K562 (cell line): ENCODE results near the gene CRYBA4. TPM values are rescaled to one million over a fixed set of nuclear protein-coding genes. Genes with fewer than 3 reads are reported as not detected.

Source experiments
- ARID2 ChIP-seq: fragments of 450-650 bp; IDR thresholded peaks from 2 replicates; pipeline ENCODE4 v1.6.1; 2017; ENCODE audit warnings: antibody characterized with exemption, mild to moderate bottlenecking
- CAMTA2 ChIP-seq: fragments of 250-450 bp; sonication (Bioruptor Pico); conservative IDR thresholded peaks from 2 replicates; pipeline ENCODE4 v1.5.1; 2022
- COPS2 ChIP-seq: fragments of 450-650 bp; conservative IDR thresholded peaks from 2 replicates; pipeline ENCODE4 v1.6.1; 2016; ENCODE audit warnings: mild to moderate bottlenecking, moderate library complexity
- DDX20 ChIP-seq: fragments of 450-650 bp; IDR thresholded peaks from 2 replicates; pipeline ENCODE4 v1.6.1; 2016; ENCODE audit warnings: missing genetic modification characterization, low read depth, mild to moderate bottlenecking, missing compliant biosample characterization, moderate library complexity
- ELF2 ChIP-seq: fragments of 250-450 bp; sonication (Bioruptor Pico); IDR thresholded peaks from 2 replicates; pipeline ENCODE4 v1.5.0; 2021; ENCODE audit warnings: mild to moderate bottlenecking
- EP300 ChIP-seq: IDR thresholded peaks from 2 replicates; pipeline ENCODE4 v1.6.1; 2012; ENCODE audit warnings: low read length, improper control_type of control experiment
- FOXA3 ChIP-seq, 2 experiments: fragments of 450-650 bp in 1 of 2; sonication (generic) in 1 of 2; formaldehyde crosslinking; IDR thresholded peaks in 1 of 2; conservative IDR thresholded peaks in 1 of 2; 2 replicates each; pipeline versions ENCODE4 v1.4.0 to v1.8.0; 2020 to 2022; ENCODE audit warnings: mild to moderate bottlenecking in 2 of 2, missing genetic modification reagents in 1 of 2
- HSF4 ChIP-seq: fragments of 250-450 bp; sonication (Bioruptor Pico); IDR thresholded peaks from 2 replicates; pipeline ENCODE4 v2.1.2; 2022; ENCODE audit warnings: mild to moderate bottlenecking, moderate library complexity, borderline replicate concordance
- NBN ChIP-seq: fragments of 450-650 bp; IDR thresholded peaks from 2 replicates; pipeline ENCODE4 v1.6.1; 2016; ENCODE audit warnings: low read depth, mild to moderate bottlenecking
- POLR2B ChIP-seq: fragments of 450-650 bp; IDR thresholded peaks from 2 replicates; pipeline ENCODE4 v1.6.1; 2018; ENCODE audit warnings: low read depth; ENCODE audit not compliant: partially characterized antibody
- SREBF2 ChIP-seq: sonication (generic); formaldehyde crosslinking; IDR thresholded peaks from 2 replicates; pipeline ENCODE4 v1.4.0; 2020; ENCODE audit warnings: mild to moderate bottlenecking, missing genetic modification reagents
- THRAP3 ChIP-seq: fragments of 450-650 bp; IDR thresholded peaks from 2 replicates; pipeline ENCODE4 v1.6.1; 2016; ENCODE audit warnings: mild to moderate bottlenecking, inconsistent platforms, borderline replicate concordance
- ZBTB8A ChIP-seq: fragments of 450-650 bp; IDR thresholded peaks from 2 replicates; pipeline ENCODE4 v1.6.1; 2018; ENCODE audit warnings: mild to moderate bottlenecking, moderate library complexity; ENCODE audit not compliant: partially characterized antibody
- ZC3H4 ChIP-seq: sonication (generic); formaldehyde crosslinking; IDR thresholded peaks from 2 replicates; pipeline ENCODE4 v1.9.0; 2021; ENCODE audit warnings: missing genetic modification reagents, borderline replicate concordance
- ZNF79 ChIP-seq: fragments of 250-450 bp; sonication (Bioruptor Pico); IDR thresholded peaks from 2 replicates; pipeline ENCODE4 v1.4.0; 2020; ENCODE audit warnings: low read depth, mild to moderate bottlenecking, moderate library complexity
- polyA plus RNA-seq, 8 experiments: library from polyadenylated mRNA; depleted of rRNA in 4 of 8; stranded (reverse) in 5 of 8; unstranded in 3 of 8; fragments of >200 nt; fragmentation: Nextera tagmentation in 2 of 8; fragmentation: Illumina TruSeq in 1 of 8; extraction: Ambion mirVana in 2 of 8; extraction: Trizol in 1 of 8; gene quantifications; 2 replicates each; pipeline versions ENCODE4 v1.2.1 to v1.2.3, GENCODE V29; 2011 to 2014; ENCODE audit warnings: inconsistent platforms in 1 of 8, missing spikeins in 1 of 8
- total RNA-seq, 7 experiments: library from RNA; depleted of rRNA in 6 of 7; stranded (reverse); fragments of >200 nt in 6 of 7; fragmentation: Illumina TruSeq in 2 of 7; extraction: Trizol in 2 of 7; gene quantifications; 2 replicates each; pipeline versions ENCODE4 v1.2.1 to v1.2.3, GENCODE V29; 2011 to 2021; ENCODE audit warnings: low replicate concordance in 1 of 7
- TF ChIP-seq, protein P1 (sequence below): fragments of 450-650 bp; conservative IDR thresholded peaks from 2 replicates; pipeline ENCODE4 v1.6.1; 2016; ENCODE audit warnings: missing genetic modification characterization, low read depth, mild to moderate bottlenecking, control low read depth, missing compliant biosample characterization
- TF ChIP-seq, protein P2 (sequence below): fragments of 250-450 bp; sonication (Bioruptor Pico); IDR thresholded peaks from 2 replicates; pipeline ENCODE4 v1.5.0; 2022; ENCODE audit warnings: mild to moderate bottlenecking
- TF ChIP-seq, protein P3 (sequence below), 3 experiments: fragments of 200-800 bp in 1 of 3; sonication (Bioruptor generic) in 1 of 3; sonication (generic) in 1 of 3; formaldehyde crosslinking in 1 of 3; IDR thresholded peaks; 2 replicates each; pipeline versions ENCODE4 v1.6.1 to v1.8.0; 2016 to 2022; ENCODE audit warnings: mild to moderate bottlenecking in 2 of 3, missing compliant biosample characterization in 2 of 3, missing genetic modification characterization in 2 of 3, missing genetic modification reagents in 1 of 3
- TF ChIP-seq, protein P4 (sequence below): IDR thresholded peaks from 2 replicates; pipeline ENCODE4 v1.6.1; 2011; ENCODE audit not compliant: insufficient read length; ENCODE audit errors: extremely low read depth
- TF ChIP-seq, protein P5 (sequence below): fragments of 450-650 bp; formaldehyde crosslinking; IDR thresholded peaks from 2 replicates; pipeline ENCODE4 v1.4.0; 2022; ENCODE audit warnings: missing genetic modification characterization

The CRYBA4 gene
- total and polyA plus RNA-seq, 9 of the 15 experiments (the other 6 are each of a cell fraction or from before 2014, with no cell fraction given), result 0.59 to 3.3 (median 1.6) TPM

DNA sequence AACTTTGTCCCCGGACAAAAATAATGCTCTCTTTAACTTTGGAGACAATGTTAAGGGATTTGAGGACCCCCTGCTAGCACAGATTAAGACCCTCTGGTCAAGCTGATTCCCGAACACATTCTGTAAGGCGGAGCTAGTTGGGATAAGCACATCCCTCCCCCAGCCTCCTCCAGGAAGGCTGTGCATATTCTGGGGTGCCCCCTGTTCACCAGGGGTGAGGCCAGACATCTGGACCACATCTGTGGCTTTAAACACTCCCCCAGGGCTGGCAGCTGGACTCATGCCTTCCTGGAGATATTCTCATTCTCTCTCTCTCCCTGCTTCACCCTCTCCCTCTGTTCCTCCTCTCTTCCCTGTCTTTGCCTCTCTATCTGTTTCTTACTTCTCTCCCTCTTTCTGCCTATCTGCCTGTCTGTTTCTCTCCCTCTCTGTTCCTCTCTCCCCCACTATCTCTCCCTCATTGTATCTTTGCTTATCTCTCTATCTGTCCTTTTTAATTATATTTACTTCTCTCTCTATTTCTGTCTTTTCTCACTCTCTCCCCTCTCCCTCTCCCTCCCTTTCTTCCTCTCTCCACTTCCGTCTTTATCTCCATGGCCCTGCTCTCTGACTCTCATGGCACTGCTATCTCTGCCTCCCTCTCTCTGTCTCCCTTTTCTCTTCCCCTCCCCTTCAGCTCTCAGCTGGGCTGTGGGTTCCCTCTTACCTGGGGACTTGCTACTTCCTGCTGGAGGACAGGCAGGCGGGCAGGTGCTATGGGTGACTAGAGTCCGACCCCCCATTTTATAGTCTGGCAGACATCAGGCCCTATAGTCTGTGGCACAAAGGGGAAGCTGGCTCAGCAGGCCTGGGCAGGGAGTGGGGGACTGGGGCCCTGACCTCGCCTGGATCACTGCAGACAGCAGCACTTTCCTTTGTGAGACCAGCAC lies 4.2 kb upstream of the CRYBA4 start, which contains the start of gene CRYBB1 (continued):
- TF ChIP-seq FOXA3 (CRISPR knock-in tag; conservative IDR thresholded peaks at IDR 0.05 in 1 of 2, IDR thresholded peaks at IDR 0.05 in 1 of 2), result no peak
- TF ChIP-seq EP300, result no peak
- peak; percentile 76 for TF ChIP-seq NBN
- no peak for TF ChIP-seq ZNF79
- TF ChIP-seq, protein P1, sequence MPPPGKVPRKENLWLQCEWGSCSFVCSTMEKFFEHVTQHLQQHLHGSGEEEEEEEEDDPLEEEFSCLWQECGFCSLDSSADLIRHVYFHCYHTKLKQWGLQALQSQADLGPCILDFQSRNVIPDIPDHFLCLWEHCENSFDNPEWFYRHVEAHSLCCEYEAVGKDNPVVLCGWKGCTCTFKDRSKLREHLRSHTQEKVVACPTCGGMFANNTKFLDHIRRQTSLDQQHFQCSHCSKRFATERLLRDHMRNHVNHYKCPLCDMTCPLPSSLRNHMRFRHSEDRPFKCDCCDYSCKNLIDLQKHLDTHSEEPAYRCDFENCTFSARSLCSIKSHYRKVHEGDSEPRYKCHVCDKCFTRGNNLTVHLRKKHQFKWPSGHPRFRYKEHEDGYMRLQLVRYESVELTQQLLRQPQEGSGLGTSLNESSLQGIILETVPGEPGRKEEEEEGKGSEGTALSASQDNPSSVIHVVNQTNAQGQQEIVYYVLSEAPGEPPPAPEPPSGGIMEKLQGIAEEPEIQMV, result no peak
- TF ChIP-seq ELF2 (CRISPR knock-in tag), result 0 out of 2 replicates have a peak, but pooled peaks have one; percentile 56
- no peak for TF ChIP-seq CAMTA2 (CRISPR knock-in tag)
- no peak for TF ChIP-seq HSF4 (CRISPR knock-in tag)
- TF ChIP-seq ARID2, result peak; percentile 56; the same call in 1 of the 2 replicates
- TF ChIP-seq, protein P2, sequence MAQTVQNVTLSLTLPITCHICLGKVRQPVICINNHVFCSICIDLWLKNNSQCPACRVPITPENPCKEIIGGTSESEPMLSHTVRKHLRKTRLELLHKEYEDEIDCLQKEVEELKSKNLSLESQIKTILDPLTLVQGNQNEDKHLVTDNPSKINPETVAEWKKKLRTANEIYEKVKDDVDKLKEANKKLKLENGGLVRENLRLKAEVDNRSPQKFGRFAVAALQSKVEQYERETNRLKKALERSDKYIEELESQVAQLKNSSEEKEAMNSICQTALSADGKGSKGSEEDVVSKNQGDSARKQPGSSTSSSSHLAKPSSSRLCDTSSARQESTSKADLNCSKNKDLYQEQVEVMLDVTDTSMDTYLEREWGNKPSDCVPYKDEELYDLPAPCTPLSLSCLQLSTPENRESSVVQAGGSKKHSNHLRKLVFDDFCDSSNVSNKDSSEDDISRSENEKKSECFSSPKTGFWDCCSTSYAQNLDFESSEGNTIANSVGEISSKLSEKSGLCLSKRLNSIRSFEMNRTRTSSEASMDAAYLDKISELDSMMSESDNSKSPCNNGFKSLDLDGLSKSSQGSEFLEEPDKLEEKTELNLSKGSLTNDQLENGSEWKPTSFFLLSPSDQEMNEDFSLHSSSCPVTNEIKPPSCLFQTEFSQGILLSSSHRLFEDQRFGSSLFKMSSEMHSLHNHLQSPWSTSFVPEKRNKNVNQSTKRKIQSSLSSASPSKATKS, result no peak
- no peak for TF ChIP-seq COPS2
- no peak for TF ChIP-seq ZC3H4 (CRISPR knock-in tag)
- TF ChIP-seq POLR2B, result peak; percentile 26
- TF ChIP-seq, protein P3, sequence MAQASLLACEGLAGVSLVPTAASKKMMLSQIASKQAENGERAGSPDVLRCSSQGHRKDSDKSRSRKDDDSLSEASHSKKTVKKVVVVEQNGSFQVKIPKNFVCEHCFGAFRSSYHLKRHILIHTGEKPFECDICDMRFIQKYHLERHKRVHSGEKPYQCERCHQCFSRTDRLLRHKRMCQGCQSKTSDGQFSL (CRISPR knock-in tag; IDR thresholded peaks at IDR 0.05), result no peak
- TF ChIP-seq, protein P3 (tag; IDR thresholded peaks at IDR 0.05), result no peak
- TF ChIP-seq, protein P4, sequence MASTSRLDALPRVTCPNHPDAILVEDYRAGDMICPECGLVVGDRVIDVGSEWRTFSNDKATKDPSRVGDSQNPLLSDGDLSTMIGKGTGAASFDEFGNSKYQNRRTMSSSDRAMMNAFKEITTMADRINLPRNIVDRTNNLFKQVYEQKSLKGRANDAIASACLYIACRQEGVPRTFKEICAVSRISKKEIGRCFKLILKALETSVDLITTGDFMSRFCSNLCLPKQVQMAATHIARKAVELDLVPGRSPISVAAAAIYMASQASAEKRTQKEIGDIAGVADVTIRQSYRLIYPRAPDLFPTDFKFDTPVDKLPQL, result no peak
- TF ChIP-seq THRAP3, result peak; percentile 72; the same call in 1 of the 2 replicates
- TF ChIP-seq ZBTB8A, result no peak
- no peak for TF ChIP-seq DDX20
- TF ChIP-seq SREBF2 (CRISPR knock-in tag), result no peak
- TF ChIP-seq, protein P5, sequence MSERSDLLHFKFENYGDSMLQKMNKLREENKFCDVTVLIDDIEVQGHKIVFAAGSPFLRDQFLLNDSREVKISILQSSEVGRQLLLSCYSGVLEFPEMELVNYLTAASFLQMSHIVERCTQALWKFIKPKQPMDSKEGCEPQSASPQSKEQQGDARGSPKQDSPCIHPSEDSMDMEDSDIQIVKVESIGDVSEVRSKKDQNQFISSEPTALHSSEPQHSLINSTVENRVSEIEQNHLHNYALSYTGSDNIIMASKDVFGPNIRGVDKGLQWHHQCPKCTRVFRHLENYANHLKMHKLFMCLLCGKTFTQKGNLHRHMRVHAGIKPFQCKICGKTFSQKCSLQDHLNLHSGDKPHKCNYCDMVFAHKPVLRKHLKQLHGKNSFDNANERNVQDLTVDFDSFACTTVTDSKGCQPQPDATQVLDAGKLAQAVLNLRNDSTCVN (CRISPR knock-in tag), result peak; percentile 81; the same call in 1 of the 2 replicates
